AML-193 (cell line): ENCODE data around the gene SH3PXD2B.
"Not testable (repeated sequence)": the region's sequence is repeated elsewhere in the genome, so short reads cannot be mapped to it uniquely, and the experiment has no call there.

Experiments
- DNase-seq, 2 experiments: peaks; one replicate each; lab custom pipeline; 2025; lab: John Stamatoyannopoulos, UW

Gene SH3PXD2B

GRCh38 chr5:172399826-172400225, 54.5 kb downstream of the SH3PXD2B start:
- no peak for DNase-seq

DNA sequence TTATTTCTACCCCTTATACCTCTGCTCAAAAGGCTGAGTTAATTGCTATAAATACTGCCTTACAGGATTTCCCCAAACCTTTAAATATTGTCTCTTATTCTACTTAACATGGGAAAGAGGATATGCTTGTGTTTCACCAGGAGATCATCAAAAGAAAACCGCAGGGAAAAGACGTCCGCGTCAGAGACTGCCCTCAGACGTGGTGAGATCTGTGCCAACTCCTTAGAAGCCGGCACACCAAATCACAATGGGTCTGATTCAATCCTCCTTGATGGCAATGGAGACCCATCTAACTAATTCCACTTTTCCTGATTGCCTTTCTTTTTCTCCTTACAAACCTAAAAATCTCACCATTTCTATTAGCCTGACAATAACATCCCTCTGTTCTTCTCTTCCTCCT, 55.0 kb downstream of the SH3PXD2B start:
- DNase-seq, result no peak

GRCh38 chr5:172398645-172399044, 55.7 kb downstream of the SH3PXD2B start:
- DNase-seq, result not testable (repeated sequence)

- DNase-seq, result not testable (repeated sequence)
Measured at GRCh38 chr5:172396994-172397393, 57.3 kb downstream of the SH3PXD2B start.

DNA sequence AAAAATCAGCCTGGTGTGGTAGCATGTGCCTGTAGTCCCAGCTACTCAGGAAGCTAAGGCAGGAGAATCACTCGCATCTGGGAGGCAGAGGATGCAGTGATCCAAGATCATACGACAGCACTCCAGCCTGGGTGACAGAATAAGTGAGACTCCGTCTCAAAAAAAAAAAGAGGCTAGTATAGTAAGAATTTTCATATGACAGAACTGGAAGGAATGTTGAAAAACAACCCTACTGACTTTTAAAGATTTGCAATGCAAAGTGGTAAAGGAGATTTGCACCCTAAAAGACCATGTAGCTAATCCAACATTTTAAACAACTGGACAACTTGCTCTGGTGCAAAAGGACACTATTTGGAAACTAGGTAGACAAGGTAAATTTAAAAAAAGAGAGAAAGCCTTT, 58.1 kb downstream of the SH3PXD2B start:
- DNase-seq, result no peak

- DNase-seq, result no peak
Measured at GRCh38 chr5:172395483-172395882, 58.8 kb downstream of the SH3PXD2B start.

DNA sequence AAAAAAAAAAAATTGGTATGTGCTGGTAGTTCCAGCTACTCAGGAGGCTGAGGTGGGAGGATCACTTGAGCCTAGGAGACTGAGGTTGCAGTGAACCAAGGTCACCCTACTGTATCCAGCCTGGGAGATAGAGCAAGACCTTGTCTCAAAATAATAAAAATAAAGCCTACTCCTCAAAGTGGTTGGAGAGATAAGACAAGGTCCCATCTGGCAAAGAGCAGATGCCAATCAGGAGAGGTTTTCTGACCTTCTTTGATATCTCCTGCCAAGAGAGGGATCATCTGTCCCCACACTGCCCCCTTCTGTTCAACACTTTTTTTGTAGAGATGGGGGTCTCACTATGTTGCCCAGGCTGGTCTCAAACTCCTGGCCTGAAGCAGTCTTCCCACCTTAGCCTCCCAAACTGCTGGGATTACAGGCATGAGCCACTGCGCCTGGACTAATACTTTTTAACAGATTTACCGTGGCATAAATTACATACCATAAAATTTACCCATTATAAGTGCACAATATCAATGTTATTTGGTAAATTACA, 64.7 kb downstream of the SH3PXD2B start:
- no peak for DNase-seq

DNA sequence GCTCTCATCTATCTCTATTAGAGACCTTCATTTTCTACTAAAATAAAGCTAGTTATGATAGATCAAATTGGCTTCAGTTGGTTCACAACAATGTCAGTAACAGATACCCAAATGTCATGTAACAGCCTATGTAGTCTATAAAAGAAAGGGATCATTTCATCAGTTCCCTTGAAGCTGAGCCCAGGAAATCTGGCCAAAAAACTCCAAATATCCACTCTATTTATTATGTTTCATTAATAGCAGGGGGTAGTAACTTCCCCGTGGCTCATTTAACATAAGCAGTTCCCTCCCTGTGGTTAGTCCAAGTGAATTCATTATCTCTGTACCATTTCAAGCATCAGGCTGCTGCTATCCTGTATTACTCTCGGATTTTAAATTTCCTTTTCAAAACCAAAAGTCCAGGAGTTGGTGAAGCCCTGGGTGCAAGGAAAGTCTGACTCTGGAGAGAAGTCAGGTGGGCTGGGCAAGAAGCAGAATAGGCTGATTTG, 66.0 kb downstream of the SH3PXD2B start:
- no peak for DNase-seq

DNA sequence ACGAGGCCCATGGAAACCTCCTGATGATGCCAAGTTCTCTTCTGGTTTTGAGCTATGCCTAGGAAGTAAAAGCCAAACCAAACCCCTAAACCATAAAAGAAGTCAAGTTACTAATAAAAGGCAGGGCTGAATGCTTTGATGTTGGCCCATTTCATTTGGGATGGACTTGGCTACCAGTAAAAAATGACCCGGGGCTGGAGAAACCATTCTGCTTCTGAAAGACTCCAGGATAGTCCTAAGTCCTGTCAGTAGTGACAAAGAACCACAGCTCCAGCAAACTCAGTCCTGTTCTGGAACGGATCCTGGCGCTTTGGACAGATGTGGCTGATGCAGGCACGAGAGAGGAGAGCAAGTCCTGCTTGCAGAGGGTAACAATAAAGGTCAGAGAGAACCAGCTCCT, 68.6 kb downstream of the SH3PXD2B start:
- no peak for DNase-seq

- no peak for DNase-seq
Measured at GRCh38 chr5:172385010-172385563, 69.2 kb downstream of the SH3PXD2B start.

DNA sequence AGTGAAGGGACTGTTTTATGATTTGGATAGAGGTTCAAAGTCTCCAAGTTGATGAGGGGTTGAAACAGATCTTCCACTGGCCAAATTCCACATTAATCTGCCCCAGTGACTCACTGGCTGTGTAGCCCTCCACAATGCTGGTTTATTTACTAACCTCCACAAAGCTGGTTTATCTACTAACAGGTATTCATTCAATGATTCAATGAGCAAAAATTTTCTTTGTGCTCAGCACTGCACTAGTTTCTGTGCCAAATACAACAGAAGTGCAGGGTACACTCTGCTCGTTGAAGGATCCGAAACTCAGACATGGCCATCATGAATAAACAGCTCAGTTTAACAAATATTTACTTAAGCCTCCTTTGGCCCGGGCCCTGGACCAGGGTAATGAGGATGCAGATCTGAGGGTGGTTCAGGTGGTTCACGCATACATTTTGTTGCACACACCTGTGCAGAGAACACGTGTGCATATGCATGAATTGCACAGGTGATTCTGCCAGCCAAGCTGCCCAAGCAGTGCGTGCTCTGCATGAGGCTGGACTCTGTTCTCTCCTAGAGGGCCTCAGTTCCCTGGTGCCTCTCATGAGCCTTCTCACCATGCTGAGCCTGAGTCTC, 71.0 kb downstream of the SH3PXD2B start:
- no peak for DNase-seq

- DNase-seq, result no peak
Measured at GRCh38 chr5:172380987-172381643, 73.2 kb downstream of the SH3PXD2B start.

- DNase-seq, result no peak
Measured at GRCh38 chr5:172380301-172380986, 73.9 kb downstream of the SH3PXD2B start.

DNA sequence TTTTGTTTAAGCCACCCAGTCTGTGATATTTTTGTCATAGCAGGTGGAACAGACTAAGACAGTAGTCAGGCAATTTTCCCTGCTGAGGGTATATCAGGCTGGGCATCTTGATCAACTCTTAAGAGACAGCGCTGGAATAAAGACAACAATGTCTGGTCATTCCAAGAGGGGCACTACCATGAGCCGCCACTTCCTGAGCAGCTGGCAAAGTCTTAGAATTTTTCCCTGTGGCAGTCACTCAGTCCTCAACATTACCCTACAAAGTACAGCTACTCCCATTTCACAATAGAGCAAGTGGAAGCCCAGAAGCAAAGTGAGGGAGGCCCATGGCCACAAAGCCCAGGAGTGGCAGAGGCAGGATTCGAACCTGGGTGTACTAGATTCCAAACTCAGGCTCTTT, 74.8 kb downstream of the SH3PXD2B start:
- no peak for DNase-seq

DNA sequence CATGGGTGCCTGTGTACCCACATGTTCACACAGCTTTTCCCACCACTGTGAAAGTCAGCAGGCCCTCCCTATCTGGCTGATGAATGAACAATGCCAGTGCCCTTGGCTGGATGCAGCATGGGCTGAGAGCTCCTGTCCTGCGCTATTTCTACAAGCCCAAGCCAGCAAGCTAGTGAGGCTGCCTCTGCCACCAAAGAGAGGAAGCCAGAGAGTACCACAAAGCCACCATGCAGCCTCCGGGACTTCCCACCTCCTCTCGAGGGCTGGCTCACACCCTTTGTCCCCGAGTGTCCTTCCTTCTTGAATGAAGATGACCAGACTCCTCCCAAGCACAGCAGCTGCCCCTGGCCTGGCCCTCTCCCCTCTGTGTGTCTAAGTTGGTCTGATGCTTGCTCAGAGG, 76.5 kb downstream of the SH3PXD2B start:
- no peak for DNase-seq

GRCh38 chr5:172377438-172377837, 76.9 kb downstream of the SH3PXD2B start:
- DNase-seq, result no peak

- DNase-seq, result no peak
Measured at GRCh38 chr5:172374783-172375182, 79.5 kb downstream of the SH3PXD2B start.

GRCh38 chr5:172373680-172374079, 80.6 kb downstream of the SH3PXD2B start:
- no peak for DNase-seq

- DNase-seq, result no peak
Measured at GRCh38 chr5:172371684-172372083, 82.6 kb downstream of the SH3PXD2B start.

DNA sequence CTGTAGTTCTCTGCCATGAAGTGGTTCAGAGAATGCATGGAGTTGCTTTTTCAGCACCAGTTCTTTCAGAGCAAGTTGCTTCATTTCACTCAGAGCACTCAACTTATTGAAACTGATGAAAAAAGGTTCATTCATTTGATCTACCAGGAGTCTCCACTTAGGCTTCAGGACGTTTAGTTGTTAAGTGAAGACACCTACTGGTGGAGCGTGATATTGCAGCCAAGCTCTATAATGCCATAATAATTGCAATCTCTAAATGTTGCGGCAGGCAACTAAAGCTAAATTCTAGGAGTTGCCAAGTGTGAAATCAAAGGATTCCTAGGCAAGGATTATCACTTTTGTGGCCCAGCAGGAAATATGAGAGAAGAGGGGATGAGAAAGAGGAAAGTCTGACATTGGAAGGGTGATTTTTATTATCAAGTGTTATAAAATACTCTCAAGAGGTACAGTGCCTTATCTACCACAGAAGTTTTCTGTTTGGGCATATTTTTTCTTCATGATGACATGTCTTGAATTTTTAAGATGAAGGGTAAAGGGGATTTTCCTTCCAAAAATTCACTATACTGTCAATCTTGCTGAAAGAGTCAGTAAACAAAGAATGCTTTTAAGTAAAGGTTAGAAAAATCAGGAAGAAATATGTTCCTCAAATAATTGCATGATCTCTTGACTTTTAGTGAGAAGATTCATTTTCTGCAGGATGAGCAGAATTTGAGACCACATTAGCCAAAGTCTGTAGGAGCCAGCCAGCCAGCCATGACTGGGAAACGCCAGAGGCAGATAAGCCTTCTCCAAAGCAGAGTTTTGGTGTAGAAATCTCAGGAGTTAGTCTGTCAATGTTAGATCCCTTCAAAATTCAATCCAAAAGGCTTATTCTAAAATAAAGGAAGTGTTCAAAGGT, 83.4 kb downstream of the SH3PXD2B start:
- DNase-seq, result peak; percentile 10 to 13

- no peak for DNase-seq
Measured at GRCh38 chr5:172370237-172370640, 84.1 kb downstream of the SH3PXD2B start.

DNA sequence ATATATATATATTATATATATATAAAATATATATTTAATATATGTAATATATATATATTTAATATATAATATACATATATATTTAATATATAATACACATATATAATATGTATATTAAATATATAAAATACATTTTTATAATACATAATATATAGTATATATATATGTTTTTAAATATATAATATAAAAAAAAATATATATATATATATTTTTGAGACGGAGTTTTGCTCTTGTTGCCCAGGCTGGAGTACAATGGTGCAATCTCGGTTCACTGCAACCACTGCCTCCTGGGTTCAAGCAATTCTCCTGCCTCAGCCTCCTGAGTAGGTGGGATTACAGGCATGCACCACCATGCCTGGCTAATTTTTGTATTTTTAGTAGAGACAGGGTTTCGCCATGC, 85.6 kb downstream of the SH3PXD2B start:
- DNase-seq, result not testable (repeated sequence)
